Ectodermal cell (in vitro differentiated cells): Measurements from ENCODE around the gene SPOP.
"Not testable (repeated sequence)": the region's sequence is repeated elsewhere in the genome, so short reads cannot be mapped to it uniquely, and the experiment has no call there.

ENCODE experiments used
- H3K27ac ChIP-seq: 2 replicates; pipeline ENCODE4 v1.7.0; 2013; ENCODE audit warnings: mild to moderate bottlenecking, low read depth, low read length; ENCODE audit not compliant: insufficient read depth, poor library complexity, severe bottlenecking
- H3K27me3 ChIP-seq: 2 replicates; pipeline ENCODE4 v1.7.0; 2013; ENCODE audit warnings: mild to moderate bottlenecking, low read length; ENCODE audit not compliant: insufficient read depth, control insufficient read depth, poor library complexity, severe bottlenecking
- H3K36me3 ChIP-seq: one replicate; pipeline ENCODE4 v1.7.0; 2013; ENCODE audit warnings: low read length; ENCODE audit not compliant: control insufficient read depth, insufficient read depth
- H3K4me1 ChIP-seq: one replicate; pipeline ENCODE4 v1.7.0; 2013; ENCODE audit warnings: low read length; ENCODE audit not compliant: control insufficient read depth, insufficient read depth
- H3K4me3 ChIP-seq: 2 replicates; pipeline ENCODE4 v1.7.0; 2013; ENCODE audit warnings: low read depth, low read length, control low read depth; ENCODE audit not compliant: insufficient read depth
- H3K9me3 ChIP-seq: 2 replicates; pipeline ENCODE4 v1.7.0; 2013; ENCODE audit warnings: mild to moderate bottlenecking, low read length, moderate library complexity; ENCODE audit not compliant: control insufficient read depth
- WGBS, 2 experiments: methylation state at CpG; one replicate each; pipeline ENCODE4 v1.1.7; 2013; ENCODE audit warnings: missing lambda C conversion rate in 2 of 2; 5-methylcytosine and 5-hydroxymethylcytosine counted together

Gene SPOP

GRCh38 chr17:49681106-49681979, 3.4 kb upstream of the SPOP start:
- 88 to 92% methylated on average over 8 to 9 of the region's 9 CpGs for WGBS, 2 experiments
- no peak overlapping the region for H3K4me3 ChIP-seq
- no peak overlapping the region for H3K27ac ChIP-seq
- H3K9me3 ChIP-seq = no peaks in the 10 kb centered on the region
- H3K4me1 ChIP-seq = peaks cover 2% of the 10 kb centered on the region
- no peaks in the 10 kb centered on the region for H3K36me3 ChIP-seq
- no peaks in the 10 kb centered on the region for H3K27me3 ChIP-seq

- Histone ChIP-seq H3K4me3 (no peak overlapping the region), H3K9me3 (no peaks in the 10 kb centered on the region), H3K27ac (no peak overlapping the region), H3K4me1 (peaks cover 6% of the 10 kb centered on the region), H3K27me3 (no peaks in the 10 kb centered on the region), H3K36me3 (no peaks in the 10 kb centered on the region)
- 82 to 83% methylated on average over 5 to 6 of the region's 6 CpGs for WGBS, 2 experiments
Observed at GRCh38 chr17:49680314-49680713, 2.4 kb upstream of the SPOP start.

- Histone ChIP-seq H3K36me3 (no peaks in the 10 kb centered on the region), H3K9me3 (no peaks in the 10 kb centered on the region), H3K27ac (peak overlapping the region; percentile 88), H3K4me3 (peak overlapping the region; percentile 74), H3K27me3 (no peaks in the 10 kb centered on the region), H3K4me1 (peaks cover 6% of the 10 kb centered on the region)
- 1% methylated on average over 32 to 33 of the region's 34 CpGs for WGBS, 2 experiments
Observed at GRCh38 chr17:49677134-49677932, 564 bp downstream of the SPOP start.

GRCh38 chr17:49676276-49676868, 1.5 kb downstream of the SPOP start:
- 77 to 88% methylated on average over 5 of the region's 5 CpGs for WGBS, 2 experiments
- Histone ChIP-seq H3K36me3 (no peaks in the 10 kb centered on the region), H3K27me3 (no peaks in the 10 kb centered on the region), H3K4me3 (peak overlapping the region; percentile 74), H3K4me1 (peaks cover 6% of the 10 kb centered on the region), H3K27ac (no peak overlapping the region), H3K9me3 (no peaks in the 10 kb centered on the region)

- Histone ChIP-seq H3K4me1 (peaks cover 6% of the 10 kb centered on the region), H3K27ac (no peak overlapping the region), H3K27me3 (no peaks in the 10 kb centered on the region), H3K9me3 (no peaks in the 10 kb centered on the region), H3K36me3 (no peaks in the 10 kb centered on the region), H3K4me3 (no peak overlapping the region)
Observed at GRCh38 chr17:49674507-49674906, 3.4 kb downstream of the SPOP start.

- not testable (repeated sequence) for H3K4me3 ChIP-seq, H3K27ac ChIP-seq, H3K27me3 ChIP-seq, H3K4me1 ChIP-seq, H3K9me3 ChIP-seq, H3K36me3 ChIP-seq
- 91 to 95% methylated on average over 6 of the region's 6 CpGs for WGBS, 2 experiments
Observed at GRCh38 chr17:49673679-49674078, 4.2 kb downstream of the SPOP start.

- no peak overlapping the region for H3K4me3 ChIP-seq
- H3K27ac ChIP-seq = no peak overlapping the region
- no peaks in the 10 kb centered on the region for H3K4me1 ChIP-seq
- no peaks in the 10 kb centered on the region for H3K36me3 ChIP-seq
- WGBS, 2 experiments = 92% methylated on average over 2 of the region's 4 CpGs; no CpG with 5 or more reads in 1 of the 2 experiments
- no peaks in the 10 kb centered on the region for H3K27me3 ChIP-seq
- H3K9me3 ChIP-seq = no peaks in the 10 kb centered on the region
Observed at GRCh38 chr17:49670641-49671040, 7.3 kb downstream of the SPOP start.

GRCh38 chr17:49670002-49670401, 7.9 kb downstream of the SPOP start:
- 100% methylated on average over 1 of the region's 1 CpG for WGBS, 2 experiments
- no peak overlapping the region for H3K27ac ChIP-seq
- H3K9me3 ChIP-seq = no peaks in the 10 kb centered on the region
- H3K36me3 ChIP-seq = no peaks in the 10 kb centered on the region
- H3K4me1 ChIP-seq = no peaks in the 10 kb centered on the region
- no peaks in the 10 kb centered on the region for H3K27me3 ChIP-seq
- H3K4me3 ChIP-seq = no peak overlapping the region

GRCh38 chr17:49667854-49668253, 10.0 kb downstream of the SPOP start:
- H3K9me3 ChIP-seq = no peaks in the 10 kb centered on the region
- no peaks in the 10 kb centered on the region for H3K4me1 ChIP-seq
- no peak overlapping the region for H3K4me3 ChIP-seq
- no peak overlapping the region for H3K27ac ChIP-seq
- WGBS, 2 experiments = 100% methylated on average over 2 of the region's 2 CpGs
- H3K27me3 ChIP-seq = no peaks in the 10 kb centered on the region
- no peaks in the 10 kb centered on the region for H3K36me3 ChIP-seq

- H3K9me3 ChIP-seq = no peaks in the 10 kb centered on the region
- H3K27ac ChIP-seq = no peak overlapping the region
- WGBS, 2 experiments = 90 to 96% methylated on average over 2 to 3 of the region's 3 CpGs
- H3K4me1 ChIP-seq = no peaks in the 10 kb centered on the region
- no peak overlapping the region for H3K4me3 ChIP-seq
- H3K27me3 ChIP-seq = no peaks in the 10 kb centered on the region
- H3K36me3 ChIP-seq = no peaks in the 10 kb centered on the region
Observed at GRCh38 chr17:49664706-49665211, 13.1 kb downstream of the SPOP start.
